PC-3 (cell line): Measurements from ENCODE around the gene PHF13.

ENCODE experiments used
- EZH2 ChIP-seq: fragments of 300-600 bp; sonication (generic); IDR thresholded peaks from one replicate; pipeline ENCODE4 v1.6.1; 2017; ENCODE audit warnings: antibody characterized with exemption, mild to moderate bottlenecking, low read length; ENCODE audit not compliant: unreplicated experiment
- EZH2phosphoT487 ChIP-seq: fragments of 300-600 bp; sonication (generic); IDR thresholded peaks from 2 replicates; pipeline ENCODE4 v1.6.1; 2018; ENCODE audit warnings: mild to moderate bottlenecking, antibody characterized with exemption, low read length, borderline replicate concordance
- TF ChIP-seq, protein P1 (sequence below): fragments of 300-600 bp; sonication (generic); conservative IDR thresholded peaks from 2 replicates; pipeline ENCODE4 v1.5.1; 2017; ENCODE audit warnings: antibody characterized with exemption, low read depth, mild to moderate bottlenecking, low read length

DNA sequence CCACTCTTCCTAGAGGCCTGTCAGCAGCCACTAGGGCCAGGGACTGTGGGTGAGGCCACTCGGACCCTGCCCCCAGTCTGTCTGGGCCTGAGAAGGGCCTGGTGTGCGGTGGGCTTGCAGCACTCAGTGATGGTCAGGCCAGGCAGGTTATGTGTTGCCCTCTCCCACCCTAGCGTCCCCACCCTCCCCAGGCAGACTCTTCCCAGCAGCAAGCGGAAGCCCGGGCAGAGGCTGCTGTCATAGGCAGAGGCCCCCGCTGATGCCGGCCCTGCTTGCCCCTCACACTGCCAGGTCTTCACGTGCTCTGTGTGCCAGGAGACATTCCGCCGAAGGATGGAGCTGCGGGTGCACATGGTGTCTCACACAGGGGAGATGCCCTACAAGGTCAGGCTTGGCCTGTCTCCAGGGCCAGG, 27.1 kb upstream of the PHF13 start:
- TF ChIP-seq EZH2, result no peak
- TF ChIP-seq, protein P1, sequence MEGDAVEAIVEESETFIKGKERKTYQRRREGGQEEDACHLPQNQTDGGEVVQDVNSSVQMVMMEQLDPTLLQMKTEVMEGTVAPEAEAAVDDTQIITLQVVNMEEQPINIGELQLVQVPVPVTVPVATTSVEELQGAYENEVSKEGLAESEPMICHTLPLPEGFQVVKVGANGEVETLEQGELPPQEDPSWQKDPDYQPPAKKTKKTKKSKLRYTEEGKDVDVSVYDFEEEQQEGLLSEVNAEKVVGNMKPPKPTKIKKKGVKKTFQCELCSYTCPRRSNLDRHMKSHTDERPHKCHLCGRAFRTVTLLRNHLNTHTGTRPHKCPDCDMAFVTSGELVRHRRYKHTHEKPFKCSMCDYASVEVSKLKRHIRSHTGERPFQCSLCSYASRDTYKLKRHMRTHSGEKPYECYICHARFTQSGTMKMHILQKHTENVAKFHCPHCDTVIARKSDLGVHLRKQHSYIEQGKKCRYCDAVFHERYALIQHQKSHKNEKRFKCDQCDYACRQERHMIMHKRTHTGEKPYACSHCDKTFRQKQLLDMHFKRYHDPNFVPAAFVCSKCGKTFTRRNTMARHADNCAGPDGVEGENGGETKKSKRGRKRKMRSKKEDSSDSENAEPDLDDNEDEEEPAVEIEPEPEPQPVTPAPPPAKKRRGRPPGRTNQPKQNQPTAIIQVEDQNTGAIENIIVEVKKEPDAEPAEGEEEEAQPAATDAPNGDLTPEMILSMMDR, result no peak
- TF ChIP-seq EZH2phosphoT487, result no peak
